ENCODE results near the gene ACTG1. TPM values are rescaled to one million over a fixed set of nuclear protein-coding genes. Genes with fewer than 3 reads are reported as not detected.
A peak's percentile ranks its signal among the peaks of the same experiment; 100 is the strongest.

Gene ACTG1
- total and polyA plus RNA-seq, 9 of the 15 experiments (the other 6 are each of a cell fraction or from before 2014, with no cell fraction given) = 224 to 1,775 (median 568) TPM

DNA sequence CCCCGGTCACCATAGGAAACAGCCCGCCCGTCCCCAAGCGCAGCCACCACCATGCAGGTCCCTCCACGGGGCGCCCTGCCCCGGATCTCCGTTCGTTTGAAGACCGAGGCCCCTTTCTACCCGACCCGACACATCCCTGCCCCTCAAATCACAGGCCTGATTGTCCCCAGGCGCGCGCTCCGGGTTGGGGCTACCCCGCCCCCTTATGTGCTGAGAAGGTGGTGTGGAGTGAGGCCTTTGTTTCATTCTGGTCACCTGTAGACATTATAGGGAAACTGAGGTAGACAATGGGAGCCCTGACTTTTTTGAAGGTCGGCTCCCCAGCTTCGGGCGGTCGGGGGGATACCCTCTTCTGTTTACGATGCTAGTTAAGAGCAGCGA is 763 bp upstream of the ACTG1 start (continued):
- TF ChIP-seq, protein P1, sequence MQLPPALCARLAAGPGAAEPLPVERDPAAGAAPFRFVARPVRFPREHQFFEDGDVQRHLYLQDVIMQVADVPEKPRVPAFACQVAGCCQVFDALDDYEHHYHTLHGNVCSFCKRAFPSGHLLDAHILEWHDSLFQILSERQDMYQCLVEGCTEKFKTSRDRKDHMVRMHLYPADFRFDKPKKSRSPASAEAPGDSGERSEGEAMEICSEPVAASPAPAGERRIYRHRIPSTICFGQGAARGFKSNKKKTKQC (CRISPR knock-in tag; IDR thresholded peaks at IDR 0.05) = no peak
- TF ChIP-seq, protein P2, sequence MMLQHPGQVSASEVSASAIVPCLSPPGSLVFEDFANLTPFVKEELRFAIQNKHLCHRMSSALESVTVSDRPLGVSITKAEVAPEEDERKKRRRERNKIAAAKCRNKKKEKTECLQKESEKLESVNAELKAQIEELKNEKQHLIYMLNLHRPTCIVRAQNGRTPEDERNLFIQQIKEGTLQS (IDR thresholded peaks at IDR 0.05) = no peak
- TF ChIP-seq, protein P2 (CRISPR knock-in tag; conservative IDR thresholded peaks at IDR 0.05) = no peak
- 0 out of 2 replicates have a peak, but pooled peaks have one; percentile 70 for TF ChIP-seq BCOR (IDR thresholded peaks at IDR 0.05)
- TF ChIP-seq CREM (IDR thresholded peaks at IDR 0.05; ENCODE audit: low read depth) = no peak
- TF ChIP-seq, protein P3, sequence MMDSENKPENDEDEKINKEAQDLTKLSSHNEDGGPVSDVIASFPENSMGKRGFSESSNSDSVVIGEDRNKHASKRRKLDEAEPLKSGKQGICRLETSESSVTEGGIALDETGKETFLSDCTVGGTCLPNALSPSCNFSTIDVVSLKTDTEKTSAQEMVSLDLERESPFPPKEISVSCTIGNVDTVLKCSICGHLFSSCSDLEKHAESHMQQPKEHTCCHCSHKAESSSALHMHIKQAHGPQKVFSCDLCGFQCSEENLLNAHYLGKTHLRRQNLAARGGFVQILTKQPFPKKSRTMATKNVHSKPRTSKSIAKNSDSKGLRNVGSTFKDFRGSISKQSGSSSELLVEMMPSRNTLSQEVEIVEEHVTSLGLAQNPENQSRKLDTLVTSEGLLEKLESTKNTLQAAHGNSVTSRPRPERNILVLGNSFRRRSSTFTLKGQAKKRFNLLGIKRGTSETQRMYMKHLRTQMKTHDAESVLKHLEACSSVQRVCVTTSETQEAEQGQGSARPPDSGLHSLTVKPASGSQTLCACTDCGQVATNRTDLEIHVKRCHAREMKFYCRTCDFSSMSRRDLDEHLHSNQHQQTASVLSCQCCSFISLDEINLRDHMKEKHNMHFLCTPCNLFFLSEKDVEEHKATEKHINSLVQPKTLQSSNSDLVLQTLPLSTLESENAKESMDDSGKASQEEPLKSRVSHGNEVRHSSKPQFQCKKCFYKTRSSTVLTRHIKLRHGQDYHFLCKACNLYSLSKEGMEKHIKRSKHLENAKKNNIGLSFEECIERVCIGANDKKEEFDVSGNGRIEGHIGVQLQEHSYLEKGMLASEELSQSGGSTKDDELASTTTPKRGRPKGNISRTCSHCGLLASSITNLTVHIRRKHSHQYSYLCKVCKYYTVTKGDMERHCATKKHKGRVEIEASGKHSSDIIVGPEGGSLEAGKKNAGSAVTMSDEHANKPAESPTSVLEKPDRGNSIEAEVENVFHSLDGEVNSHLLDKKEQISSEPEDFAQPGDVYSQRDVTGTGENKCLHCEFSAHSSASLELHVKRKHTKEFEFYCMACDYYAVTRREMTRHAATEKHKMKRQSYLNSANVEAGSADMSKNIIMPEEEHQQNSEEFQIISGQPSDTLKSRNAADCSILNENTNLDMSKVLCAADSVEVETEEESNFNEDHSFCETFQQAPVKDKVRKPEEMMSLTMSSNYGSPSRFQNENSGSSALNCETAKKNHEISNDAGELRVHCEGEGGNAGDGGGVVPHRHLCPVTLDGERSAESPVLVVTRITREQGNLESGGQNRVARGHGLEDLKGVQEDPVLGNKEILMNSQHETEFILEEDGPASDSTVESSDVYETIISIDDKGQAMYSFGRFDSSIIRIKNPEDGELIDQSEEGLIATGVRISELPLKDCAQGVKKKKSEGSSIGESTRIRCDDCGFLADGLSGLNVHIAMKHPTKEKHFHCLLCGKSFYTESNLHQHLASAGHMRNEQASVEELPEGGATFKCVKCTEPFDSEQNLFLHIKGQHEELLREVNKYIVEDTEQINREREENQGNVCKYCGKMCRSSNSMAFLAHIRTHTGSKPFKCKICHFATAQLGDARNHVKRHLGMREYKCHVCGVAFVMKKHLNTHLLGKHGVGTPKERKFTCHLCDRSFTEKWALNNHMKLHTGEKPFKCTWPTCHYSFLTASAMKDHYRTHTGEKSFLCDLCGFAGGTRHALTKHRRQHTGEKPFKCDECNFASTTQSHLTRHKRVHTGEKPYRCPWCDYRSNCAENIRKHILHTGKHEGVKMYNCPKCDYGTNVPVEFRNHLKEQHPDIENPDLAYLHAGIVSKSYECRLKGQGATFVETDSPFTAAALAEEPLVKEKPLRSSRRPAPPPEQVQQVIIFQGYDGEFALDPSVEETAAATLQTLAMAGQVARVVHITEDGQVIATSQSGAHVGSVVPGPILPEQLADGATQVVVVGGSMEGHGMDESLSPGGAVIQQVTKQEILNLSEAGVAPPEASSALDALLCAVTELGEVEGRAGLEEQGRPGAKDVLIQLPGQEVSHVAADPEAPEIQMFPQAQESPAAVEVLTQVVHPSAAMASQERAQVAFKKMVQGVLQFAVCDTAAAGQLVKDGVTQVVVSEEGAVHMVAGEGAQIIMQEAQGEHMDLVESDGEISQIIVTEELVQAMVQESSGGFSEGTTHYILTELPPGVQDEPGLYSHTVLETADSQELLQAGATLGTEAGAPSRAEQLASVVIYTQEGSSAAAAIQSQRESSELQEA (IDR thresholded peaks at IDR 0.05; ENCODE audit: low read depth) = no peak
- TF ChIP-seq, protein P4, sequence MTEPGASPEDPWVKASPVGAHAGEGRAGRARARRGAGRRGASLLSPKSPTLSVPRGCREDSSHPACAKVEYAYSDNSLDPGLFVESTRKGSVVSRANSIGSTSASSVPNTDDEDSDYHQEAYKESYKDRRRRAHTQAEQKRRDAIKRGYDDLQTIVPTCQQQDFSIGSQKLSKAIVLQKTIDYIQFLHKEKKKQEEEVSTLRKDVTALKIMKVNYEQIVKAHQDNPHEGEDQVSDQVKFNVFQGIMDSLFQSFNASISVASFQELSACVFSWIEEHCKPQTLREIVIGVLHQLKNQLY (CRISPR knock-in tag; conservative IDR thresholded peaks at IDR 0.05) = no peak
- TF ChIP-seq ZNF785 (CRISPR knock-in tag; IDR thresholded peaks at IDR 0.05) = no peak
- TF ChIP-seq FOXJ2 (tag; IDR thresholded peaks at IDR 0.05) = no peak; the same call in 1 of the 2 replicates
- TF ChIP-seq, protein P5, sequence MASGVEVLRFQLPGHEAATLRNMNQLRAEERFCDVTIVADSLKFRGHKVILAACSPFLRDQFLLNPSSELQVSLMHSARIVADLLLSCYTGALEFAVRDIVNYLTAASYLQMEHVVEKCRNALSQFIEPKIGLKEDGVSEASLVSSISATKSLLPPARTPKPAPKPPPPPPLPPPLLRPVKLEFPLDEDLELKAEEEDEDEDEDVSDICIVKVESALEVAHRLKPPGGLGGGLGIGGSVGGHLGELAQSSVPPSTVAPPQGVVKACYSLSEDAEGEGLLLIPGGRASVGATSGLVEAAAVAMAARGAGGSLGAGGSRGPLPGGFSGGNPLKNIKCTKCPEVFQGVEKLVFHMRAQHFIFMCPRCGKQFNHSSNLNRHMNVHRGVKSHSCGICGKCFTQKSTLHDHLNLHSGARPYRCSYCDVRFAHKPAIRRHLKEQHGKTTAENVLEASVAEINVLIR (CRISPR knock-in tag; IDR thresholded peaks at IDR 0.05) = no peak
- TF ChIP-seq PYGO2 (tag; IDR thresholded peaks at IDR 0.05) = no peak
- peak; percentile 83; the same call in 1 of the 2 replicates for TF ChIP-seq ZC3H4 (CRISPR knock-in tag; IDR thresholded peaks at IDR 0.05; ENCODE audit: borderline replicate concordance)
- TF ChIP-seq, protein P6, sequence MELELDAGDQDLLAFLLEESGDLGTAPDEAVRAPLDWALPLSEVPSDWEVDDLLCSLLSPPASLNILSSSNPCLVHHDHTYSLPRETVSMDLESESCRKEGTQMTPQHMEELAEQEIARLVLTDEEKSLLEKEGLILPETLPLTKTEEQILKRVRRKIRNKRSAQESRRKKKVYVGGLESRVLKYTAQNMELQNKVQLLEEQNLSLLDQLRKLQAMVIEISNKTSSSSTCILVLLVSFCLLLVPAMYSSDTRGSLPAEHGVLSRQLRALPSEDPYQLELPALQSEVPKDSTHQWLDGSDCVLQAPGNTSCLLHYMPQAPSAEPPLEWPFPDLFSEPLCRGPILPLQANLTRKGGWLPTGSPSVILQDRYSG (tag; conservative IDR thresholded peaks at IDR 0.05; ENCODE audit: low read depth) = no peak
- no peak for TF ChIP-seq ZFP1 (CRISPR knock-in tag; IDR thresholded peaks at IDR 0.05)
- TF ChIP-seq SPI1 (IDR thresholded peaks at IDR 0.05; ENCODE audit: borderline replicate concordance, low read depth, low read length) = no peak
- TF ChIP-seq NEUROD1 (IDR thresholded peaks at IDR 0.05; ENCODE audit: borderline replicate concordance, low read depth, low read length, partially characterized antibody) = no peak
- TF ChIP-seq FOS (IDR thresholded peaks at IDR 0.05; ENCODE audit: extremely low read depth, insufficient read length) = no peak

Measured in K562 (cell line).